Measurements from ENCODE around the gene RENBP. TPM values are rescaled to one million over a fixed set of nuclear protein-coding genes. Genes with fewer than 3 reads are reported as not detected.

The RENBP gene
- total and polyA plus RNA-seq, 9 of the 15 experiments (the other 6 are each of a cell fraction or from before 2014, with no cell fraction given): 0.07 to 14.8 (median 10.6) TPM; not detected in 1

- TF ChIP-seq HOMEZ (CRISPR knock-in tag; IDR thresholded peaks at IDR 0.05) (no peak), FOXM1 (IDR thresholded peaks at IDR 0.05; ENCODE audit: low read depth) (no peak), FOXM1 (CRISPR knock-in tag; IDR thresholded peaks at IDR 0.05; ENCODE audit: low read depth) (no peak), YY1 (IDR thresholded peaks at IDR 0.05; ENCODE audit: borderline replicate concordance in 1 of 3, control insufficient read depth in 1 of 3, extremely low read depth in 1 of 3, insufficient read depth in 3 of 3, insufficient read length in 1 of 3, insufficient replicate concordance in 2 of 3, low read depth in 1 of 3, low read length in 2 of 3) (peak in 2 of 3 experiments; percentile 33 to 58), HDAC2 (IDR thresholded peaks at IDR 0.05) (peak; percentile 17; the same call in 1 of the 2 replicates), PKNOX1 (IDR thresholded peaks at IDR 0.05) (peak; percentile 79), USF1 (CRISPR knock-in tag; IDR thresholded peaks at IDR 0.05) (0 out of 2 replicates have a peak, but pooled peaks have one; percentile 6), ETV1 (tag; conservative IDR thresholded peaks at IDR 0.05; ENCODE audit: low read depth) (peak; percentile 98), TAF9B (IDR thresholded peaks at IDR 0.05; ENCODE audit: partially characterized antibody) (peak; percentile 20), C11orf30 (IDR thresholded peaks at IDR 0.05; ENCODE audit: low read depth) (no peak), EP300 (IDR thresholded peaks at IDR 0.05; ENCODE audit: low read length) (peak; percentile 50; the same call in 1 of the 2 replicates), SUPT5H (IDR thresholded peaks at IDR 0.05) (0 out of 2 replicates have a peak, but pooled peaks have one; percentile 32), HNRNPUL1 (IDR thresholded peaks at IDR 0.05; ENCODE audit: low read length) (no peak), ID3 (CRISPR knock-in tag; IDR thresholded peaks at IDR 0.05) (no peak), ID3 (tag; IDR thresholded peaks at IDR 0.05) (no peak), TEAD4 (IDR thresholded peaks at IDR 0.05; ENCODE audit: low read length) (0 out of 2 replicates have a peak, but pooled peaks have one; percentile 14), TEAD4 (CRISPR knock-in tag; IDR thresholded peaks at IDR 0.05; ENCODE audit: borderline replicate concordance) (no peak), ZNF395 (CRISPR knock-in tag; IDR thresholded peaks at IDR 0.05) (0 out of 2 replicates have a peak, but pooled peaks have one; percentile 29), MTF1 (CRISPR knock-in tag; IDR thresholded peaks at IDR 0.05; ENCODE audit: borderline replicate concordance) (no peak)
Measured at GRCh38 chrX:153926858-153927671, 17.4 kb downstream of the RENBP start (continued).
